HL-60 (cell line): ENCODE measurements around the gene PASK.

Source experiments
- DNase-seq, 2 experiments: peaks; one replicate each; pipeline ENCODE4 v3.0.0-alpha.2; 2010 to 2020; ENCODE audit warnings: low read depth in 1 of 2, low spot score in 1 of 2
- H3K27ac ChIP-seq: fragments of 250-450 bp; sonication (Bioruptor Pico); replicated peaks from 2 replicates; pipeline ENCODE4 v1.5.1; 2020; ENCODE audit warnings: mild to moderate bottlenecking, moderate library complexity
- H3K27me3 ChIP-seq: fragments of 250-450 bp; sonication (Bioruptor Pico); 2 replicates; pipeline ENCODE4 v1.5.1; 2021; ENCODE audit warnings: mild to moderate bottlenecking, moderate library complexity; ENCODE audit not compliant: insufficient read depth, poor library complexity, severe bottlenecking
- H3K4me3 ChIP-seq: replicated peaks from 2 replicates; pipeline ENCODE4 v1.5.1; 2011; ENCODE audit warnings: mild to moderate bottlenecking, control low read depth, low read length; ENCODE audit not compliant: insufficient read depth
- CTCF ChIP-seq: IDR thresholded peaks from one replicate; pipeline ENCODE4 v1.5.1; 2011; ENCODE audit warnings: low read length, control low read depth, inconsistent platforms; ENCODE audit not compliant: insufficient read depth
- GABPA ChIP-seq: IDR thresholded peaks from 2 replicates; pipeline ENCODE4 v1.6.1; 2012; ENCODE audit warnings: low read depth
- POLR2AphosphoS5 ChIP-seq: IDR thresholded peaks from 2 replicates; pipeline ENCODE4 v1.6.1; 2012; ENCODE audit warnings: low read depth
- REST ChIP-seq: IDR thresholded peaks from 2 replicates; pipeline ENCODE4 v1.6.1; 2012; ENCODE audit warnings: low read depth; ENCODE audit not compliant: insufficient replicate concordance
- SPI1 ChIP-seq: IDR thresholded peaks from 2 replicates; pipeline ENCODE4 v1.6.1; 2012; ENCODE audit warnings: low read depth, mild to moderate bottlenecking, borderline replicate concordance

PASK gene

GRCh38 chr2:241112046-241112445 is 37.2 kb downstream of the PASK start:
- no peak for DNase-seq
- Histone ChIP-seq H3K27ac (no peak overlapping the region), H3K27me3 (no peaks in the 10 kb centered on the region), H3K4me3 (no peak overlapping the region)
- TF ChIP-seq GABPA: no peak

- Histone ChIP-seq H3K4me3 (no peak overlapping the region), H3K27ac (no peak overlapping the region), H3K27me3 (no peaks in the 10 kb centered on the region)
- TF ChIP-seq CTCF: no peak
- no peak for TF ChIP-seq POLR2AphosphoS5
- no peak for TF ChIP-seq GABPA
- no peak for TF ChIP-seq SPI1
- TF ChIP-seq REST: no peak
- DNase-seq: no peak
These were observed 37.8 kb downstream of the PASK start for GRCh38 chr2:241111440-241111805.

DNA sequence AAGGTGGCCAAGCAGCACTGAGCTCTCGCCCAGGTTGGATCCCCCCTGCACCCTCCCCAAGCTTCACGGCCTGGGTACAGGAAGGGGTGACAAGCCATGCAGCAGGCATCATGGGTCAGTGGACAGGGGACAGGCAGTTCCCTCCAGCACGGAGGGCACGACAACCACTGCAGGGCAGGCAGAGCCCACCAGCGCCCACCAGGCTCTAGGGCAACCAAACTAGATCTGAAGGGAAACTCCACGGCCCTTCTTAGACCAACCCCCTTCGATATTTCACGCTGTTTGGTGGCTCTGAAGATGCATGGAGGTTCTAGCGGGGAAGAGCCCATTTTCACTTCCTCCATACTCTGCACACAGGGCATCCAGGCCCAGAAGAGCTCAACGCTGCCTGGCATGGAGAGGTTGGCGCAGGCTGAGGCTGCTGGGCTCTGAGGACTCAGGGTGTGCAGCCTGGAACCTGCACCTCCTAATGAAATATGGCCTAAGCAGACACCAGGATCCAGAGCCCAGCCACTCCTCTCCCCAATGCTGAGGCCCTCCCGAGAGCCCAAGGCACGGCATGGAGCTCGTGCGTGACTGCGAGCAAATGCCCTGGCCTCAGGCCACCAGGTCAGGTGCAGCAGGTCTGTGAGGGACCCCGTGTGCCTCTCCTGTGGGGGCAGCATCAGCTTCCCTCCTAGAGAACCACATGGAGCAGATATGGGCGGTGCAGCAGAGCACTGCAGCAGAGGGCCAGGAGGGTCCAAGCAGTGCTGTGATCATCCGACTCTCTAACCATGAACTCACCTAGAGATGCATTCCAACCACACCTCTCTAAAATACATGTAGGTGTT is 38.4 kb downstream of the PASK start:
- Histone ChIP-seq H3K4me3 (no peak overlapping the region), H3K27me3 (no peaks in the 10 kb centered on the region), H3K27ac (no peak overlapping the region)
- no peak for DNase-seq
- TF ChIP-seq GABPA (no peak), REST (no peak), CTCF (no peak), SPI1 (no peak), POLR2AphosphoS5 (no peak)

GRCh38 chr2:241110089-241110606 is 39.1 kb downstream of the PASK start:
- no peak for DNase-seq
- H3K4me3 ChIP-seq: no peak overlapping the region
- TF ChIP-seq POLR2AphosphoS5: no peak
- no peak for TF ChIP-seq CTCF
- TF ChIP-seq GABPA: no peak
- no peak for TF ChIP-seq REST
- no peak for TF ChIP-seq SPI1
- H3K27me3 ChIP-seq: no peaks in the 10 kb centered on the region
- no peak overlapping the region for H3K27ac ChIP-seq
